GM12878 (cell line): Measurements from ENCODE around the gene ATG4B.

Experiments
- BCL11A ChIP-seq: IDR thresholded peaks from 2 replicates; pipeline ENCODE4 v1.6.1; 2011; ENCODE audit warnings: low read depth, low read length
- CBX5 ChIP-seq: sonication (generic); IDR thresholded peaks from 2 replicates; pipeline ENCODE4 v1.6.1; 2016; ENCODE audit warnings: low read depth, moderate library complexity, mild to moderate bottlenecking, inconsistent platforms
- EP300 ChIP-seq, 2 experiments: fragments of 150-350 bp in 1 of 2; IDR thresholded peaks; 2 replicates each; pipeline ENCODE4 v1.6.1; 2011 to 2012; ENCODE audit warnings: low read depth in 2 of 2, low read length in 2 of 2, borderline replicate concordance in 1 of 2, improper control_type of control experiment in 1 of 2, inconsistent platforms in 1 of 2; ENCODE audit not compliant: control insufficient read depth in 1 of 2
- ESRRA ChIP-seq: IDR thresholded peaks from 2 replicates; pipeline ENCODE4 v1.6.1; 2012; ENCODE audit warnings: mild to moderate bottlenecking, low read length, improper control_type of control experiment
- FOXM1 ChIP-seq: IDR thresholded peaks from 2 replicates; pipeline ENCODE4 v1.6.1; 2012; ENCODE audit warnings: low read depth, mild to moderate bottlenecking, inconsistent platforms, low read length, moderate library complexity
- IRF4 ChIP-seq: IDR thresholded peaks from 2 replicates; pipeline ENCODE4 v1.6.1; 2011; ENCODE audit warnings: low read depth, low read length
- NBN ChIP-seq: fragments of 450-650 bp; IDR thresholded peaks from 2 replicates; pipeline ENCODE4 v1.6.1; 2016
- PML ChIP-seq: IDR thresholded peaks from 2 replicates; pipeline ENCODE4 v1.6.1; 2012; ENCODE audit warnings: low read length, inconsistent platforms
- SMAD5 ChIP-seq: IDR thresholded peaks from 2 replicates; pipeline ENCODE4 v1.6.1; 2016; ENCODE audit warnings: antibody characterized with exemption, low read depth
- TF ChIP-seq, protein P1 (sequence below), 3 experiments: IDR thresholded peaks in 2 of 3; conservative IDR thresholded peaks in 1 of 3; 2 replicates each; pipeline ENCODE4 v1.5.1; 2011; ENCODE audit warnings: low read depth in 3 of 3, low read length in 3 of 3, mild to moderate bottlenecking in 3 of 3, control low read depth in 2 of 3, moderate library complexity in 2 of 3, inconsistent platforms in 1 of 3, mixed read lengths in 1 of 3; ENCODE audit not compliant: control insufficient read depth in 2 of 3, insufficient read depth in 1 of 3; ENCODE audit errors: extremely low read depth in 1 of 3

DNA sequence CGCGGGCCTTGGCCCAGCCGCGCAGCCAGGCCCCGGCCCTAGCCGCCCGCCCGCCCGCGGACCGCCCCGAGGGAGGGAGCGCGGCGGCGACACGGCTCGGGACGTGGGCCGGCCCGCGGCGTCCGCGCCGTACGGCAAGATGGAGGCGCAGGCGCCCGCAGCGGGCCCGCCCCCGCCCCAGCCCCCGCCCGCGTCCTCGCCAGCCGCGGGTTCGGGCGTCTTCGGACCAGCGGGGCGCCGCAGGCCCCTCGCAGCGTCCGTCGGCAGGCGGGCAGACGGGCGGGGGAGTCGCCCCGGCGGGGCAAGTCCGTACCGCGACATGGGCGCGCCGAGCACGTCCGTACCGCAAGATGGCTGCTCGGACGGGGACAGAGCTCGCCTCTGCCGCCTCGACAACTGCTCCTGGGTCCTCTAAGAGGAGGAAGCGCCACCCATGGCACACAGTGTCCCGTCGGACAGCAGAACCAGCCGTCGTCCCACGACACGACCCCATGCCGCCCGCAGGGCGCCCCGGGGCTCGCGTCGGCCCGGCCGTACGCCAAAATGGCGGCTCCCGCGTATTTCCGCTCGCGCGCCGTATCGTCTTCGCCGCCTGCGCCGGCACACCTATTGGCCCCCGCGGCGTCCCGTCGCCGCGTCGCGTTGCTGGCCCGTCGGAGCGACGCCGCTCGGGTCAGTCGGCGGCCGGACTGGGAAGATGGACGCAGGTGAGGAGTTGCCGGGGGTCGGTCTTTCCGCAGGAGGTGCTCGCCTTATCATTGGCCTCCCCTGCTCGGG, at the start of gene ATG4B, which contains the start of gene THAP4:
- TF ChIP-seq, protein P1, sequence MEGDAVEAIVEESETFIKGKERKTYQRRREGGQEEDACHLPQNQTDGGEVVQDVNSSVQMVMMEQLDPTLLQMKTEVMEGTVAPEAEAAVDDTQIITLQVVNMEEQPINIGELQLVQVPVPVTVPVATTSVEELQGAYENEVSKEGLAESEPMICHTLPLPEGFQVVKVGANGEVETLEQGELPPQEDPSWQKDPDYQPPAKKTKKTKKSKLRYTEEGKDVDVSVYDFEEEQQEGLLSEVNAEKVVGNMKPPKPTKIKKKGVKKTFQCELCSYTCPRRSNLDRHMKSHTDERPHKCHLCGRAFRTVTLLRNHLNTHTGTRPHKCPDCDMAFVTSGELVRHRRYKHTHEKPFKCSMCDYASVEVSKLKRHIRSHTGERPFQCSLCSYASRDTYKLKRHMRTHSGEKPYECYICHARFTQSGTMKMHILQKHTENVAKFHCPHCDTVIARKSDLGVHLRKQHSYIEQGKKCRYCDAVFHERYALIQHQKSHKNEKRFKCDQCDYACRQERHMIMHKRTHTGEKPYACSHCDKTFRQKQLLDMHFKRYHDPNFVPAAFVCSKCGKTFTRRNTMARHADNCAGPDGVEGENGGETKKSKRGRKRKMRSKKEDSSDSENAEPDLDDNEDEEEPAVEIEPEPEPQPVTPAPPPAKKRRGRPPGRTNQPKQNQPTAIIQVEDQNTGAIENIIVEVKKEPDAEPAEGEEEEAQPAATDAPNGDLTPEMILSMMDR (IDR thresholded peaks at IDR 0.05 in 2 of 3, conservative IDR thresholded peaks at IDR 0.05 in 1 of 3; ENCODE audit: control insufficient read depth in 2 of 3, extremely low read depth in 1 of 3, insufficient read depth in 1 of 3, low read depth in 3 of 3, low read length in 3 of 3): no peak
- TF ChIP-seq IRF4 (no peak), CBX5 (no peak), BCL11A (no peak), NBN (peak; percentile 61), FOXM1 (no peak), EP300 (IDR thresholded peaks at IDR 0.05; ENCODE audit: borderline replicate concordance in 1 of 2, control insufficient read depth in 1 of 2, low read depth in 2 of 2, low read length in 2 of 2) (0 out of 4 replicates have a peak, but pooled peaks of 1 of the 2 experiments have one; percentile 42), ESRRA (peak; percentile 48; the same call in 1 of the 2 replicates), PML (no peak), SMAD5 (no peak)
